Stimulated activated CD4-positive, alpha-beta T cell treated with anti-CD3 and anti-CD28 coated beads, TNF-alpha, amount 100 ng/mL, for 24 hours (primary cell): ENCODE results near the gene ZNF132.
"Not testable (repeated sequence)": the region's sequence is repeated elsewhere in the genome, so short reads cannot be mapped to it uniquely, and the experiment has no call there.

Experiments used
- DNase-seq, 3 experiments: peaks; one replicate each; pipeline ENCODE4 v3.0.0-alpha.2; 2020; ENCODE audit warnings: low read depth in 3 of 3

ZNF132 gene

DNA sequence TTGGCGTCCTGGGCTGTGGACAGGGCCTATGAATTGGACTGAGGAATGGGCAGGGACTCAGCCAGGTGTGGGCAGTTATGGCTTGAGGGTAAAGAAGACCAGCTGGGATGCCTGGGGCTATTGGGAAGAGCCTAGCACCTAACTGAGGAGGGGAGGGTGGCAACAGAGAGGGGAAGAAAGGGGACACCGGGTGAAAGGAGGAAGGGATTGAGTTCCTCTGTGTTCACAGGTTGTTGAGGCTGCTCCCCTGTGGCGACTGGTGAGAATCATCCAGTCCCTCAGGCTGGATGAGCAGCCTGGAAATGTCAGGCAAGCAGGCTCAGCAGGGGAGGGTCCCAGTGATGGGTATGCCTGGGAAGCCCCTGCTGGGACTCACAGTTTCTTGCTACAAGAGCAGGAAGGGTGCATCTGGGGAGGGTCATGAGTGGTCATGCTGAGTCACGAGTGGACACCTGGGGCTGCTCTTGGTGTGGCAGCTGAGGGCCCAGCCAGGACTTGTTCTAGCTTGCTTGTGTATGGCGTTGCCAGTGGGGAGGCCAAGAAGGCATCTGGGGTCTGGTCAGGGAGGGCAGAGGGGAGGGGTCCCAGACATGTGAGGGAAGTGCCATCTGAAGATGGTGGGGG is 28.4 kb upstream of the ZNF132 start:
- DNase-seq = no peak

DNA sequence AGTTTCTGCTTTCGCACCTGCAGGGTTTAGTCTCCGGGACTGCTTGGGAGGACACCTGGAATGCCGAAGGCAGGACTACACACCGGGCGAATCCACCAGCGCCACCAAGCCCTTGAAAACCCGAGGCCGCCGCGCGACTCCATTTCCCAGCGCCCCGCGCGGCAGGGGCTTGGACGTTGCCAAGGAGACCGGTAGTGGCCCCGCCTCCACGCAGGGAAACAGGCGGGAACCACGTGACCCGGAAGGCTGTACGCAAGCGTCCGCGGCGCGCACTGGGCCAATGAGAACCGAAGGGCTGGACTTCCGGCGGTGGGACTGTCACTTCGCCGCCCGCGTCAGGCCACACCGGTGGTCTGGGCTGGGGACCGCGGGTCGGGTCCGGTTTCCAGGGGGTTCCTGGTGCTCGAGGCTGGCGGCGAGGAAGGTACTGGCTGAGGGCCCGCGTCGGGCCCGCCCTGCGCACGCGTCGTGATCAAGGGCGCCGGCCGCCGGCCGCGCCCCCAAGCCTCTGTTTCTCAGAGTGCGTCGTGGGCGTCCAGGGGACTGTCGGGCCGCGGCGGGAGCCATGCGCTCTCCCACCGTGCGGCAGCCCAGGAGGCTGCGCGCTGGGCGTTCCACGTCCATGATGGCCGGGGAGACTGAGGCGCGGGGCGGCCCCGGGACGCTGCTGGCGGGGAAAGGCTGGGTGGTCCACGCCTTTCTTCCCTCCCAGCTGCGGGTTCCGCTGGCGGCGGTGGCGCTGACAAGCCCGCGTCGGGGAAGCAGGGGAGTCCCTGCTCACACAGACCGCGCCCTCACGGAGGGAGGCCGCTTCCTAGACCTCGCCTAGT is 27.0 kb upstream of the ZNF132 start, which contains the start of gene ZNF324:
Gene ZNF324, plus strand, starts transcription at position 321 of the 830 bp plus-strand sequence. CDS start 2,106 bp downstream, outside the sequence.
- DNase-seq = peak; percentile 95 to 98 (median 97)

DNA sequence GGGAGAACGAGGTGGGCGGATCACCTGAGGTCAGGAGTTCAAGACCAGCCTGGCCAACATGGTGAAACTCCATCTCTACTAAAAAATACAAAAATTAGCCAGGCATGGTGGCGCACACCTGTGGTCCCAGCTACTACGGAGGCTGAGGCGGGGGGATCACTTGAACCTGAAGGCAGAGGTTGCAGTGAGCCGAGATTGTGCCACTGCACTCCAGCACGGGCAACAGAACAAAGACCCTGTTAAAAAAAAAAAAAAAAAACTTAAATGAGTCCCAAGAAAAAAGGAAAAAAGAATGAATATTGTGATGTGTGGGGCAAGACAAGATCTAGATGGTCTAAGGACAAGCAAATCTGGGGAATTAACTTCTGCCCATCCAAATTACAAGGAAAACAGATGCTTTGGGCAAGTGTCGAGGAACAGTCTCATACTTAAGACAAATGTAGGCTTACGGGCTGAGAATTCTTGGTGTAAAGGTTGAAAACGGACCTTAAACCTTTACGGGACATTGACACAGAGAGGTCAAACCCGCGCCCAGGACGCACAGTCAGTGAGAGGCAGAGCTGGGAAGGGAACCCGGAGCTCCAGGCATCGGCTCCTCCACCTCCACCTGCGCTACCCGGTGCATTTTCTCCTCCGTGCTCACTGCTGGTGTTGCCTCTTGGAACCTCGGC is 26.3 kb upstream of the ZNF132 start:
- no peak for DNase-seq

DNA sequence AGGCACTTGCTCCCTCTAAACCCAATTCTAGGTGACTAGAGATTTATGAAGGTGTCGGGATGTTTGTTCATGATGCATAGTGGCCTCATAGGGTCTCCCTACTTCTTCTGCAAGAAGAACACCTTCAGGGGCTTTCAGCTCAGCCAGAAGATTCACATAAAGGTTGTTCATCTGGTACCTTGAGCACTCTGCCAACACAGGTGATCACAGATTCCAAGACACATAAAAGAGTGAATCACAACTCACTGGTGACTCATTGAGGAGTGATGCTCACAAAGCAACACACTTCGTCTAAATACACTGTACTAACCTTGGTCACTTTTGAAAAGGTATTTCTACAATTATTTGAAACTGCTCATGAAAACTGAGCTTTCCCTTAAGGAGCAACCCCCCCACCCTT is 20.1 kb upstream of the ZNF132 start:
- DNase-seq = no peak

DNA sequence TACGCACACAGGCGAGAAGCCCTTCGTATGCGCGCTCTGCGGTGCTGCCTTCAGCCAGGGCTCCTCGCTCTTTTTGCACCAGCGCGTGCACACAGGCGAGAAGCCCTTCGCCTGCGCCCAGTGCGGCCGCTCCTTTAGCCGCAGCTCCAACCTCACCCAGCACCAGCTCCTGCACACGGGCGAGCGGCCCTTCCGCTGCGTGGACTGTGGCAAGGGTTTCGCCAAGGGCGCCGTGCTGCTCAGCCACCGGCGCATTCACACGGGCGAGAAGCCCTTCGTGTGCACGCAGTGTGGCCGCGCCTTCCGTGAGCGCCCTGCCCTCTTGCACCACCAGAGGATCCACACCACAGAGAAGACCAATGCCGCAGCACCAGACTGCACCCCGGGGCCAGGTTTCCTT is 16.2 kb upstream of the ZNF132 start:
- DNase-seq = no peak

DNA sequence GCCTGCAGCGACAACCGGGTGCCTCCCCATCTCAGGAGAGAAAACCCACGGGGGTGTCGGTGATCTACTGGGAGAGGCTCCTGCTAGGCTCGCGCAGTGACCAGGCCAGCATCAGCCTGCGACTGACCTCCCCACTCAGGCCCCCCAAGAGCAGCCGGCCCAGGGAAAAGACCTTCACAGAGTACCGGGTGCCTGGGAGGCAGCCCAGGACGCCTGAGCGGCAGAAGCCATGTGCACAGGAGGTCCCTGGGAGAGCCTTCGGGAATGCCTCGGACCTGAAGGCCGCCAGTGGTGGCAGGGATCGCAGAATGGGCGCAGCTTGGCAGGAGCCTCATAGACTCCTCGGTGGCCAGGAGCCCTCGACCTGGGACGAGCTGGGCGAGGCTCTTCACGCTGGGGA is 15.4 kb upstream of the ZNF132 start:
- DNase-seq = no peak

DNA sequence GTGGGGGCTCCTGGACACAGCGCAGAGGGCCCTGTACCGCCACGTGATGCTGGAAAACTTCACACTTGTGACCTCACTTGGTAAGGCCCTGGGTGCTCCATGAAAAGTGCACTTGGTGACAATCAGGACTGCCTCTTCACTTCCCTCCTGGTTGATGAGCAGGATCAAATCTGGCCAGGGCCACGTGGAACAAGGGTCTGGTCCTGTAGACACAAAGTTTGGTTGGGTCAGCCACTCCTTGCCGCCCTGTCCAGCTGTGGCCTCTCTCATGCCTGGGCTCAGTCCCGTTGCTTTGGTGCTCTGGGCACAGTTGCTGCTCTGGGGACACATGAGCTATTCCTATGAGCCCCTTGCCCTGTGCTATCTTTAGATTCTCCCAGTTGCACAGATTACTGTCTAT is 13.8 kb upstream of the ZNF132 start:
- no peak for DNase-seq

DNA sequence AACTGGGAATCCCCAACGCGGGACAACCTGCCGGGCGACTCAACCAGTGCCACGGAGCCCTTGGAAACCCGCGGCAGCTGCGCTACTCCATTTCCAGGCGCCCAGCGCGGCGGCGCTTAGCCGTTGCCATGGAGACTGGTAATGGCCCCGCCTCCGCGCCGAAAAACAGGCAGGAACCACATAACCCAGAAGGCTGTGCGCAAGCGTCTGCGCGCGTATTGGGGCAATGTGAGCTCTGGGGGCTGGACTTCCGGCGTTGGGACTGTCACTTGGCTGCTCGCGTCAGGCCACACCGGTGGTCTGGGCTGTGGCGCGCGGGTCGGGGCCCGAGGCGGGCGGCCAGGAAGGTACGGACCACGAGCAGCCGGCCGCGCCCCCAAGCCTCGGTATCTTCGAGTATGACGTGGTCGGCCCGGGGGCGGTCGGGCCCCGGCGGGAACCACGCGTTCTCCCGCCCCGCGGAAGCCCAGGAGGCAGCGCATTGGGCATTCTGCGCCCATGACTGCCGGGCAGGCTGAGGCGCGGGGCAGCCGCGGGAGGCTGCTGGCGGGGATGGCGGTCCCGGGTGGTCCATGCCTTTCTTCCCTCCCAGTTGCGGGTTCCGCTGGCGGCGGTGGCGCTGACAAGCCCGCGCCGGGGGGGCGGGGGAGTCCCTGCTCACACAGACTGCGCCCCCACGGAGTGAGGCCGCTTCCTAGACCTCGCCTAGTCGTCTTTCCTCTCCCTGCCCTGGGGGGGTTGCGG is 11.6 kb upstream of the ZNF132 start, which contains the start of gene ZNF324B:
Gene ZNF324B, plus strand, starts transcription at position 265 of the 744 bp plus-strand sequence. CDS start 2,080 bp downstream, outside the sequence.
- peak; percentile 93 to 97 (median 95) for DNase-seq

DNA sequence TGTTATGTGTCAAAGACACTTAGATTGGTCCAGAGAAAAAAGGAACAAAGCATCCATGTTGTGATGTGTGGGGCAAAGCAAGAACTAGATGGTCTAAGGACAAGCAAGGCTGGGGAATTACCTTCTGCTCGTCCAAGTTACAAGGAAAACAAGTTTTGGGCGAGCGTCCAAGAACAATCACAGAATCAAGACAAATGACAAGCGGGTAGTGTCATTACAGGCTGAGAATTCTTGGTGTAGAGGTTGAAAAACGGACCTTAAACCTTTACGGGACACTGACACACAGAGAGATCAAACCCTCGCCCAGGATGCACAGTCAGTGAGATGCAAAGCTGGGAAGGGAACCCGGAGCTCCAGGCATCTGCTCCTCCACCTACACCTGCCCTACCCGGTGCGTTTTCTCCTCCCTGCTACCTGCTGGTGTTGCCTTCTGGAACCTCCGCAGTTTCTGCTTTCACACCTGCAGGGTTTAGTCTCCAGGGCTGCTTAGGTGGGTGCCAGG is 11.0 kb upstream of the ZNF132 start:
- DNase-seq = no peak

DNA sequence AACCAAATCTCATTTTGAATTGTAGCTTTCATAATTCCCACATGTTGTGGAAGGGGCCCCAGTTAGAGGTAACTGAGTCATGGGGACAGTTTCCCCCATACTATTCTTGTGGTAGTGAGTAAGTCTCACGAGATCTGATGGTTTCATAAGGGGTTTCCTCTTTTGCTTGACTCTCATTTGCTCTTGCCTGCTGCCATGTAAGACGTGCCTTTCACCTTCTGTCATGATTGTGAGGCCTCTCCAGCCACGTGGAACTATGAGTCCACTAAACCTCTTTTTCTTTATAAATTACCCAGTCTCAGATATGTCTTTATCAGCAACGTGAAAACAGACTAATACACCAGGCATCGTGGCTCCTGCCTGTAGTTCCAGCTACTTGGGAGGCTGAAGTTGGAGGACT is 10.0 kb upstream of the ZNF132 start:
- not testable (repeated sequence) for DNase-seq

DNA sequence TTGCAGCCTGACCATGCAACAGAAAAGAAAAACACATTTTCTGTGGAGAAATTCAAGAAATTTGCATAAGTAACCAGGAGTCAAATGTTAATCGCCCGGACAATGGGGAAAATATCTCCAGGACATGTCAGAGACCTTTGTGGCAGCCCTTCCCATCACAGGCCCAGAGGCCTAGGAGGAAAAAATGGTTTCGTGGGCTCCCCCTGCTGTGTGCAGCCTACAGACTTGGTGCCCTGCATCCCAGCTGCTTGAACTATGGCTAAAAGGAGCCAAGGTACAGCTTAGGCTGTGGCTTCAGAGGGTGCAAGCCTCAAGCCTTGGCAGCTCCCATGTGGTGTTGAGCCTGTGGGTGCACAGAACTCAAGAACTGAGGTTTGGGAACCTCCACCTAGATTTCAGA is 8.9 kb upstream of the ZNF132 start:
- DNase-seq = not testable (repeated sequence)

DNA sequence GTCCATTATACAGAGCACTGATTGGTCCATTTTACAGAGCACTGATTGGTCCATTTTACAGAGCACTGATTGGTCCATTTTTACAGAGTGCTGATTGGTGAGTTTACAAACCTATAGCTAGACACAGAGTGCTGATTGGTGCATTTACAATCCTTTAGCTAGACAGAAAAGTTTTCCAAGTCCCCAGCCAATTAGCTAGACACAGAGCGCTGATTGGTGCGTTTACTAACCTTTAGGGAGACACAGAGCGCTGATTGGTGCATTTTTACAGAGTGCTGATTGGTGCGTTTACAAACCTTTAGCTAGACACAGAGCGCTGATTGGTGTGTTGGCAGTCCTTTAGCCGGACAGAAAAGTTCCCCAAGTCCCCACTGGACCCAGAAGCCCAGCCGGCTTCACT is 3.0 kb upstream of the ZNF132 start:
- not testable (repeated sequence) for DNase-seq

DNA sequence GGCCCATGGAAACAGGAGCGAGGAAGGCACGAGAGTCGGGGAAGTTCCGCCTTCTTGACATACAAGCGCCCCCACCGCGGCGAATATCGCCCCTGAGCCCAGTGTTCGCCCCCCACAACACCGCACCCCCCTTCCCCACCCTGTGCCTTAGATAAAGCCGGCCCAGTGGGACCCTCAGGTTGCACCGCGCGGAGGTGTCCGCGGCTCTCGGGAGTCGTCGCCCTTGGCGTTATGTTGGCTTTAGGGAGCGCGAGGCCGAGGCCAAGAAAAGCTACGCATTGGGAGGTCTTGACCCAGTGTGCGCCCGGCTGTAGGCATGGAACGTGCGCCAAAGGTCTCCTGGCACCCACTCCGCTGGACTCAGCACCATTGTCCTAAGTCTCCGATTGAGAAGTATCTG is 603 bp upstream of the ZNF132 start:
- no peak for DNase-seq

DNA sequence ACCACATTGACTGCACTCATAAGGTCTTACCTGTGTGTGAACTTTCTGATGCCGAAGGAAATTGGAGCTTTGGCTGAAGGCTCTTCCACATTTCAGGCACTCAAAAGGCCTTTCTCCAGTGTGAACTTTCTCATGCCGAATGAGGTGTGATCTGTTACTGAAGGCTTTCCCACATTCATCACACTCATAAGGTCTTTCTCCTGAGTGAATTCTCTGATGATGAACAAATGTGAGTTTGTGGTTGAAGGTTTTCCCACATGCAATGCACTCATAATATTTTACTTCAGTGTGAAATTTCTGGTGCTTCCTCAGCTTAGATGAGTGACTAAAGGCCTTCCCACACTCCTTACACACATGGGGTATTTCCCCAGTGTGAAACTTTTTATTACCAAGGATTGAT is 5.7 kb downstream of the ZNF132 start:
- no peak for DNase-seq

DNA sequence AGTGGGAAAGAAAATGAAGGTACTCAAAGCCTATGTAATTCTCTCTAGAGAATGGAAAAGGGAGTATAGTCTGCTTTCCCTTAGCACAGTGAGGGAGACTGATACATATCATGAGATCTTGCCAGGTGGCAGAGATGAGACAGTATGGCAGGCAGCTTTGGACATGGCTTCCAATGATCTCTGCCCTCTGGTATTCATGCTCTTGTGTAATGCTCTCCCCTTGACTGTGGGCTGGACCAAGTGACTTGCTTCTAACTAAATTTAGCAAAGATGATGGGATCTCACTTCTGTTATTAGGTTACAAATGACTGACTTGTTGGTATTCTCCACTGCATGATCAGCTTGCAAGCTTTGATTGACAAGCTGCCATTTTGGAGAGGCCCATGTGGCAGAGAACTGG is 10.2 kb downstream of the ZNF132 start:
- DNase-seq = no peak

DNA sequence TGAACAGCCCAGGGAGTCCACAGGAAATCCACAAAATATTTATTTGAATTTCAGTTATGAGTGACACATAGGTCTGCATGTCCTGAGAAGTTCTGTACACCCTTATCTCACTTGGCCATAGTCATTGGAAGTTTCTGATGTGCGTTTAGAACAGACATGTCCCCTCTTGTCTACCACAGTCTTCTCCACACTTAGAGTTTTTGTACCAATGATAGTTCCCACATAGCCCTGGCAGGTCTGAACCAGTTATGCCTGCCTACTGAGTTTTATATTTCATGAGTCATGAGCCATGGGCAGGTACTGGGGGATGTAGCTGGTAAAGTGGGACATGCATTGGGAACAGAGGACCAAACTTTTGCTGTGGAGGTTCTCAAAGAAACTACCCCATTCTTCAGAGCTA is 11.3 kb downstream of the ZNF132 start:
- DNase-seq = no peak

DNA sequence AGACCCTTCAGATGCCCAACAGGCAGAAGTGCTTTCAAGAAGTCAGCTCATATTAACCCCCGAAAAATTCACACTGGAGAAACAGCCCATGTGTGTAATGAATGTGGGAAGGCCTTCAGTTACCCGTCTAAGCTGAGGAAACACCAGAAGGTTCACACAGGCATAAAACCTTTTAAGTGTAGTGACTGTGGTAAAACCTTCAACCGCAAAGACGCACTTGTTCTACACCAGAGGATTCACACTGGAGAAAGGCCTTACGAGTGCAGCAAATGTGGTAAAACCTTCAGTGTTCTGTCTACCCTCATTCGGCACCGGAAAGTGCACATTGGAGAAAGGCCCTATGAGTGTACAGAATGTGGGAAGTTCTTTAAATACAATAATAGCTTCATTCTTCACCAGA is 22.9 kb downstream of the ZNF132 start:
- DNase-seq = no peak

DNA sequence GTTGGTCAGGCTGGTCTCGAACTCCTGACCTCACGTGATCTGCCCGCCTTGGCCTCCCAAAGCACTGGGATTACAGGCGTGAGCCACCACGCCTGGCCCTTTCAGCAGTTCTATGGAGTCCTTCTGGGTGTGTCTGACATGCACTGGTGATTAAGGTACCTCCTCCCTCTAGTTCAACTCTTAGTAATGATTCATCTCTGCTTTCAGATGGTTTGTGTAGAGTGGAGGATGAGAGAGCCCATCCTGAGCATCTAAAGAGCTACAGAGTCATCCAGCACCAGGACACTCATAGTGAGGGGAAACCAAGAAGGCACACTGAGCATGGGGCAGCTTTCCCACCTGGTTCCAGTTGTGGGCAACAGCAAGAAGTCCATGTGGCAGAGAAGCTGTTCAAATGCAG is 23.3 kb downstream of the ZNF132 start:
- no peak for DNase-seq

DNA sequence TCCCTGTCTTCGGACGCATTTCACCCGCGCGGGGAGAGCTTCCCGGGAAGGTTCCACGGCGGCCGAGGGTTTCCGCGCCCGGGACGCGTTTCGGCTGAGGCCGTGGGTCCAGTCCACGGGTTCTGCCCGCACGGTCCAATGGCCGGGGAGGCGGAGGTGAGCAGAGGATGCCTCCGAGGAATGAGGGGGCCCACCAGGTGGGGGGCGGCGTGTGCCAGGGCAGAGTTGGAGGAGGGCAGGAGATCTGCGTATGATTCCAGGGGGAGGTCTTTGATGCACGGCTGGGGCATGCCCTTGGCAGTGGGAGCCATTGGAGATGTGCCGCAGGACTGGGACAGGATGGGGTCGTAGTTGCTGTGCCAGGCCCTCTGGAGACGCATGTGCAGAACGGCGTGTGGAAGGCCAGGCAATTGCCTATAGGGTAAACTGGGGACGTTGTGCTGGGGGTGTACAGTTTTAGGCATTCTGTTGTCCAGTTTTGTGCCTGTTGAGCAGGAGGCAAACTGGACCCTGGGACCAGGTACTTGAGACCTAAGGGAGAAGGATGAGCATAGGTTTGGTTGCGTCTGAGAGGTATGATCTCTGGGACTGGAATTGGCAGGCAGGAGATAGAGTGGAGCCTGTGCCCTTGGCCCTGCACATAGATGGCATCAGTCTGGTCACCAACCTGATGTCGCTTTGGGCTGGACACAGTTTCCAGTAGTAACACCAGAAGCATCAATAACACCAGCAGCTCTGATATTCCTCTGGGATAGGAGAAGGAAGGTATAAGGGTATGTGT is 30.8 kb downstream of the ZNF132 start:
- no peak for DNase-seq

DNA sequence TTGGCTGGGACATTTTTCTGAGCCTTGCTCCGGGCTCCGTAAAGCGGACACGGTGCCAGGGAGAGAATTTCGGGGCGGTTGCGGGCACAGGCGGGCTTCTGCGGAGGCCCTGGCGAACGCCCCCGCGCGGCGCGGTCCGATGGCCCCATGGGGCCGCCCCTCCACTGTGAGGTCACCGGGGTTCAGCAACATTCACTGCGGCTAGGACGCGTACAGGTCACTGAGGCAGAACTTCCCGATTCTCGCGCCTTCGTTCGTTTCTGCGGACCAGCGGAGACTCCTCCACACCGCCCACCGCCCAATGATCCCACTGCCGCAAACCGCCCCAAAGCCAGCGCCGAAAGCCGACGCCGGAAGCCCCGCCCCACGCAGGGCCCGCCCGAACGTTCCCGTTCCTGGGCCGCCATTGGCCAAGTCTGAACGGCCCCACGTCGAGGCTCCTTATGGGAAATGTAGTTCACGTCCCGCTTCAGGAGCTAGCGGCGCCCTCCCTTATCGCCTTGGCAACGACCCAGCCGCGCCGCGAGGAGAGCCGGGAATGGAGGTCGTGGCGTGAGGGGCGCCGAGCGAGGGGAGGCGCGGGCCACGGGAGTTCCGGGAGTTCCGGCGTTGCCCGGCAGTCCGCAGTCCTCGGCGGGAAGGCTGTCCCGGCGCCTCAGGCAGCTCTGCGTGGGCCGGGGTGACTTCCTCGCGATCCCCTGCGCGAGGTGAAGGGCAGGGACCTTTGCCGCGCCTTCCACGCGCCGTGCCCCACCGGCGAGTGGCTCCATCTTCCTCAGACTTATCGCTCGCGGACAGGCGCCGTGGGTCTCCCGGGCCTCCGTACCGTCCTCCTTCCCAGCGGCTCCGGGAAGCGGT is 31.6 kb downstream of the ZNF132 start, which contains the start of gene ZNF584:
Gene ZNF584, plus strand, starts transcription at position 498 of the 858 bp plus-strand sequence. CDS start 499 bp downstream, outside the sequence.
- DNase-seq = peak; percentile 91 to 95 (median 91)
